HEK293 (cell line): ENCODE results near the gene NISCH.

Experiments used
- TF ChIP-seq, protein P1 (sequence below): fragments of 450-650 bp; formaldehyde crosslinking; IDR thresholded peaks from 2 replicates; pipeline ENCODE4; 2016; ENCODE audit warnings: missing biosample characterization, missing genetic modification characterization
- TF ChIP-seq, protein P2 (sequence below): fragments of 450-650 bp; formaldehyde crosslinking; IDR thresholded peaks from 2 replicates; pipeline ENCODE4 v1.5.1; 2016; ENCODE audit warnings: missing biosample characterization, missing genetic modification characterization
- TF ChIP-seq, protein P3 (sequence below): fragments of 450-650 bp; formaldehyde crosslinking; IDR thresholded peaks from 2 replicates; pipeline ENCODE4 v1.5.1; 2016; ENCODE audit warnings: missing biosample characterization, missing genetic modification characterization

DNA sequence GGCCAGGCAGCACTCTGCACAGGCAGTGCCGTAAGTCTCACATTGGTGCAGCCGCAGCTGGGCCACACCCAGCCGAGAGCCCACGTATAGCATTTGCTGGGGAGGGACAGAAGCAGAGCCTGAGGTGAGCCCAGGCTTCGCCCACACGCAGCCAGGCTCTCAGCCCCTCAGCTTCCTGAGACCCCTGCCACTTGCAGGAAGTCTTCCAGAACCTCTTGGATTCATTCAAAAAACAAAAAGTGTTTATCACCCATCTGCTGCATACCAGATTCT, 17.4 kb upstream of the NISCH start:
- TF ChIP-seq, protein P1, sequence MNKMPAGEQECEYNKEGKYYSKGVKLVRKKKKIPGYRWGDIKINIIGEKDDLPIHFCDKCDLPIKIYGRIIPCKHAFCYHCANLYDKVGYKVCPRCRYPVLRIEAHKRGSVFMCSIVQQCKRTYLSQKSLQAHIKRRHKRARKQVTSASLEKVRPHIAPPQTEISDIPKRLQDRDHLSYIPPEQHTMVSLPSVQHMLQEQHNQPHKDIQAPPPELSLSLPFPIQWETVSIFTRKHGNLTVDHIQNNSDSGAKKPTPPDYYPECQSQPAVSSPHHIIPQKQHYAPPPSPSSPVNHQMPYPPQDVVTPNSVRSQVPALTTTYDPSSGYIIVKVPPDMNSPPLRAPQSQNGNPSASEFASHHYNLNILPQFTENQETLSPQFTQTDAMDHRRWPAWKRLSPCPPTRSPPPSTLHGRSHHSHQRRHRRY (tag by site-specific recombination): no peak
- TF ChIP-seq, protein P2, sequence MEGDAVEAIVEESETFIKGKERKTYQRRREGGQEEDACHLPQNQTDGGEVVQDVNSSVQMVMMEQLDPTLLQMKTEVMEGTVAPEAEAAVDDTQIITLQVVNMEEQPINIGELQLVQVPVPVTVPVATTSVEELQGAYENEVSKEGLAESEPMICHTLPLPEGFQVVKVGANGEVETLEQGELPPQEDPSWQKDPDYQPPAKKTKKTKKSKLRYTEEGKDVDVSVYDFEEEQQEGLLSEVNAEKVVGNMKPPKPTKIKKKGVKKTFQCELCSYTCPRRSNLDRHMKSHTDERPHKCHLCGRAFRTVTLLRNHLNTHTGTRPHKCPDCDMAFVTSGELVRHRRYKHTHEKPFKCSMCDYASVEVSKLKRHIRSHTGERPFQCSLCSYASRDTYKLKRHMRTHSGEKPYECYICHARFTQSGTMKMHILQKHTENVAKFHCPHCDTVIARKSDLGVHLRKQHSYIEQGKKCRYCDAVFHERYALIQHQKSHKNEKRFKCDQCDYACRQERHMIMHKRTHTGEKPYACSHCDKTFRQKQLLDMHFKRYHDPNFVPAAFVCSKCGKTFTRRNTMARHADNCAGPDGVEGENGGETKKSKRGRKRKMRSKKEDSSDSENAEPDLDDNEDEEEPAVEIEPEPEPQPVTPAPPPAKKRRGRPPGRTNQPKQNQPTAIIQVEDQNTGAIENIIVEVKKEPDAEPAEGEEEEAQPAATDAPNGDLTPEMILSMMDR (tag by site-specific recombination): no peak
- TF ChIP-seq, protein P3, sequence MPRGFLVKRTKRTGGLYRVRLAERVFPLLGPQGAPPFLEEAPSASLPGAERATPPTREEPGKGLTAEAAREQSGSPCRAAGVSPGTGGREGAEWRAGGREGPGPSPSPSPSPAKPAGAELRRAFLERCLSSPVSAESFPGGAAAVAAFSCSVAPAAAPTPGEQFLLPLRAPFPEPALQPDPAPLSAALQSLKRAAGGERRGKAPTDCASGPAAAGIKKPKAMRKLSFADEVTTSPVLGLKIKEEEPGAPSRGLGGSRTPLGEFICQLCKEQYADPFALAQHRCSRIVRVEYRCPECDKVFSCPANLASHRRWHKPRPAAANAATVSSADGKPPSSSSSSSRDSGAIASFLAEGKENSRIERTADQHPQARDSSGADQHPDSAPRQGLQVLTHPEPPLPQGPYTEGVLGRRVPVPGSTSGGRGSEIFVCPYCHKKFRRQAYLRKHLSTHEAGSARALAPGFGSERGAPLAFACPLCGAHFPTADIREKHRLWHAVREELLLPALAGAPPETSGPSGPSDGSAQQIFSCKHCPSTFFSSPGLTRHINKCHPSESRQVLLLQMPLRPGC (tag by site-specific recombination): no peak
